ENCODE results near the gene CFAP210.
"Not testable (repeated sequence)": the region's sequence is repeated elsewhere in the genome, so short reads cannot be mapped to it uniquely, and the experiment has no call there.

The CFAP210 gene

GRCh38 chr2:169623235-169623634 lies 71.0 kb downstream of the CFAP210 start:
- DNase-seq (ENCODE audit: low spot score) (no peak), FAIRE-seq (no peak)

GRCh38 chr2:169620509-169620908 lies 73.7 kb downstream of the CFAP210 start:
- DNase-seq (ENCODE audit: low spot score), result no peak
- FAIRE-seq, result no peak

GRCh38 chr2:169619946-169620345 lies 74.3 kb downstream of the CFAP210 start:
- FAIRE-seq (no peak), DNase-seq (ENCODE audit: low spot score) (no peak)

- not testable (repeated sequence) for DNase-seq (ENCODE audit: low spot score); FAIRE-seq
These were observed 78.2 kb downstream of the CFAP210 start for GRCh38 chr2:169615982-169616381.

- FAIRE-seq, result no peak
- DNase-seq (ENCODE audit: low spot score), result no peak
These were observed 80.3 kb downstream of the CFAP210 start for GRCh38 chr2:169613876-169614275.

GRCh38 chr2:169609264-169609663 lies 84.9 kb downstream of the CFAP210 start:
- no peak for FAIRE-seq
- no peak for DNase-seq (ENCODE audit: low spot score)

GRCh38 chr2:169599568-169599967 lies 94.6 kb downstream of the CFAP210 start:
- no peak for FAIRE-seq

GRCh38 chr2:169598982-169599381 lies 95.2 kb downstream of the CFAP210 start:
- DNase-seq (ENCODE audit: low spot score) (no peak), FAIRE-seq (no peak)

More at GRCh38 chr2:169599568-169599967, 94.6 kb downstream of the CFAP210 start:
- no peak for DNase-seq (ENCODE audit: low spot score)

- not testable (repeated sequence) for DNase-seq (ENCODE audit: low spot score)
These were observed 97.7 kb downstream of the CFAP210 start for GRCh38 chr2:169596546-169596945.

More at GRCh38 chr2:169596546-169596945, 97.7 kb downstream of the CFAP210 start:
- not testable (repeated sequence) for FAIRE-seq

Measured in urothelium cell line (cell line).